Stimulated activated CD8-positive, alpha-beta memory T cell treated with anti-CD3 and anti-CD28 coated beads, Interleukin-2, amount 100 ng/mL, for 1 hour (primary cell): ENCODE measurements around the gene FAAP24.
"Not testable (repeated sequence)": the region's sequence is repeated elsewhere in the genome, so short reads cannot be mapped to it uniquely, and the experiment has no call there.

ENCODE experiments used
- DNase-seq, 2 donors: peaks; one replicate each; pipeline ENCODE4 v3.0.0-alpha.2; 2020; ENCODE audit warnings: low read depth in 2 of 2

Gene FAAP24

GRCh38 chr19:32998722-32999121, 26.7 kb downstream of the FAAP24 start:
- no peak for DNase-seq

- DNase-seq: no peak
Measured at GRCh38 chr19:33000510-33000909, 28.5 kb downstream of the FAAP24 start.

GRCh38 chr19:33000910-33001309, 28.9 kb downstream of the FAAP24 start:
- DNase-seq: no peak

GRCh38 chr19:33002126-33002865, 30.3 kb downstream of the FAAP24 start:
- DNase-seq: not testable (repeated sequence)

GRCh38 chr19:33003424-33004024, 31.5 kb downstream of the FAAP24 start:
- DNase-seq: not testable (repeated sequence)

GRCh38 chr19:33005440-33005839, 33.4 kb downstream of the FAAP24 start:
- DNase-seq: no peak

GRCh38 chr19:33008738-33009137, 36.7 kb downstream of the FAAP24 start:
- DNase-seq: no peak

GRCh38 chr19:33010891-33011290, 38.8 kb downstream of the FAAP24 start:
- not testable (repeated sequence) for DNase-seq

GRCh38 chr19:33022472-33023116, 50.6 kb downstream of the FAAP24 start:
- no peak for DNase-seq

- DNase-seq: no peak
Measured at GRCh38 chr19:33024398-33024797, 52.4 kb downstream of the FAAP24 start.

- not testable (repeated sequence) for DNase-seq
Measured at GRCh38 chr19:33025468-33026238, 53.6 kb downstream of the FAAP24 start.

- not testable (repeated sequence) for DNase-seq
Measured at GRCh38 chr19:33026602-33027001, 54.6 kb downstream of the FAAP24 start.
